ENCODE results near the gene TMEM141. TPM values are rescaled to one million over a fixed set of nuclear protein-coding genes. Genes with fewer than 3 reads are reported as not detected.
"Not testable (repeated sequence)": the region's sequence is repeated elsewhere in the genome, so short reads cannot be mapped to it uniquely, and the experiment has no call there.

The TMEM141 gene
- total RNA-seq, 4 donors from 2014 or later, result 179 to 392 (median 224) TPM

DNA sequence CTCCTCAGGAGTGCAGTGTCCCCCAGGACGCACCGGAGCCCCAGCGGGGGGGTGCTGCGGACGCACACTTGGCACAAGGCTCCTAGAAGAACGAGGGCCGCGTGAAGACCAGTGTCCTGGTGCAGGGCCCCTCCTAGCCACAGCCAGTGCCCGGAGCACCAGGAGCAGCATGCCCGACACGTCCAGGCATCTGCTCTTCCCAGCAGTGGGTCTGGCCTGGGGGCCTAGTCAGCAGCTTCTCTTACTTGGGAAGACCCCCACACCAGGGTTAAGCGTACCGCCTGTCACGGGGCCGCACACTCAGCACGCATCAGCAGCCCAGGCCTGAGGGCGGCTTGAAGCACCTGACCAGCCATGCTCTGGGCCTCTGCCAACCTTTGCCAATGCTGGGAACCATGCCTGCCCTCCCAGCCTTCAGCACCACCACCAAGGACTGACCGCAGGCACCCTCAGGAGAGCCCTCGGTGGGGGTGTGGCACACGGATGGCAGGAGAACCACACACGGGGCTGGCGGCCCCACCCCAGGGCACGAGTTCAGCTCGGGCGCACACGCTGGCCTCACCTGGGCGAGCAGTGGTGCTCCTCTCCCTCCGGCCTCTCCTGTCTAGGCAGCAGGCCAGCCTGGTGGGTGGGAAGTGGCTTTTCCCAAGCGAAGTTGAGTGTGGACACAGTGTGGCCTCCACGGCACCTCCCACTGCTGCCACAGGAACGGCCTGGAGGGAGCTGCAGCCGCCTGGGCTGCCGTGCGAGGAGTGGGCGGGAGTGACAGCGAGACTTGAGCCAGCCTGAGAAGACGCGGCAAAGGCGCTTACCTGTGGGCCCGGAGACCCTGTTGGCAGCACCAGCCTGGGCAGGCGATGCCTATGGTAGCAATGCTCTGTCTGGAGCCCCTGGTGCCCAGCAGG lies 39.1 kb downstream of the TMEM141 start:
- intact Hi-C loops (cut with DNase I; ENCODE audit: low total_unique reads), result no loop called here
- Histone ChIP-seq H3K27me3 (no peaks in the 10 kb centered on the region), H3K27ac (no peak overlapping the region), H3K4me1 (no peaks in the 10 kb centered on the region), H3K36me3 (peaks cover 0 to 27% (median 13%) of the 10 kb centered on the region in 4 donors), H3K9me3 (no peaks in the 10 kb centered on the region), H3K4me3 (no peak overlapping the region)
- TF ChIP-seq CTCF (IDR thresholded peaks at IDR 0.05), result no peak
- no peak for TF ChIP-seq POLR2AphosphoS5 (IDR thresholded peaks at IDR 0.05)
- no peak for TF ChIP-seq EP300 (IDR thresholded peaks at IDR 0.05; ENCODE audit: low read depth)
- no peak for TF ChIP-seq POLR2A (IDR thresholded peaks at IDR 0.05)
- in situ Hi-C loops (cut with MboI; ENCODE audit: low pct_ligation_motif_present in 1 of 4, low pct_unique_long_range_greater_than_20kb in 1 of 4, low sequenced_read_pairs in 3 of 4), result no loop called here
- WGBS, 2 donors (ENCODE audit: low coverage in 1 of 2), result 90% methylated on average over 37 of the region's 41 CpGs; no CpG with 5 or more reads in 1 of the 2 donors
- DNase-seq, result no peak

- DNase-seq, result no peak
- Histone ChIP-seq H3K36me3 (peaks cover 0 to 20% (median 9%) of the 10 kb centered on the region in 4 donors), H3K27ac (no peak overlapping the region), H3K9me3 (no peaks in the 10 kb centered on the region), H3K27me3 (no peaks in the 10 kb centered on the region), H3K4me3 (no peak overlapping the region), H3K4me1 (no peaks in the 10 kb centered on the region)
- in situ Hi-C loops (cut with MboI; ENCODE audit: low pct_ligation_motif_present in 1 of 4, low pct_unique_long_range_greater_than_20kb in 1 of 4, low sequenced_read_pairs in 3 of 4), result no loop called here
- TF ChIP-seq POLR2AphosphoS5 (IDR thresholded peaks at IDR 0.05), result no peak
- TF ChIP-seq EP300 (IDR thresholded peaks at IDR 0.05; ENCODE audit: low read depth), result no peak
- TF ChIP-seq CTCF (IDR thresholded peaks at IDR 0.05), result no peak
- no peak for TF ChIP-seq POLR2A (IDR thresholded peaks at IDR 0.05)
- 78 to 93% methylated on average over 3 to 30 of the region's 30 CpGs for WGBS, 2 donors (ENCODE audit: low coverage in 1 of 2)
- intact Hi-C loops (cut with DNase I; ENCODE audit: low total_unique reads), result no loop called here
Measured at GRCh38 chr9:136831002-136831719, 40.0 kb downstream of the TMEM141 start.

- TF ChIP-seq POLR2A (IDR thresholded peaks at IDR 0.05), result no peak
- no peak for TF ChIP-seq CTCF (IDR thresholded peaks at IDR 0.05)
- TF ChIP-seq EP300 (IDR thresholded peaks at IDR 0.05; ENCODE audit: low read depth), result no peak
- TF ChIP-seq POLR2AphosphoS5 (IDR thresholded peaks at IDR 0.05), result no peak
- Histone ChIP-seq H3K4me1 (no peaks in the 10 kb centered on the region), H3K27ac (no peak overlapping the region), H3K4me3 (no peak overlapping the region), H3K36me3 (peaks cover 0 to 16% (median 8%) of the 10 kb centered on the region in 4 donors), H3K9me3 (no peaks in the 10 kb centered on the region), H3K27me3 (no peaks in the 10 kb centered on the region)
- 95% methylated on average over 23 of the region's 23 CpGs; no CpG with 5 or more reads in 1 of the 2 donors for WGBS, 2 donors (ENCODE audit: low coverage in 1 of 2)
- intact Hi-C loops (cut with DNase I; ENCODE audit: low total_unique reads) (no loop called here), in situ Hi-C loops (cut with MboI; ENCODE audit: low pct_ligation_motif_present in 1 of 4, low pct_unique_long_range_greater_than_20kb in 1 of 4, low sequenced_read_pairs in 3 of 4) (no loop called here)
- DNase-seq, result no peak
Measured at GRCh38 chr9:136831720-136832104, 40.6 kb downstream of the TMEM141 start.

GRCh38 chr9:136832581-136832980 lies 41.4 kb downstream of the TMEM141 start:
- Histone ChIP-seq H3K36me3 (peaks cover 0 to 16% (median 8%) of the 10 kb centered on the region in 4 donors), H3K27ac (no peak overlapping the region), H3K9me3 (no peaks in the 10 kb centered on the region), H3K4me1 (no peaks in the 10 kb centered on the region), H3K27me3 (no peaks in the 10 kb centered on the region), H3K4me3 (no peak overlapping the region)
- DNase-seq, result no peak
- intact Hi-C loops (cut with DNase I; ENCODE audit: low total_unique reads) (no loop called here), in situ Hi-C loops (cut with MboI; ENCODE audit: low pct_ligation_motif_present in 1 of 4, low pct_unique_long_range_greater_than_20kb in 1 of 4, low sequenced_read_pairs in 3 of 4) (no loop called here)
- 89% methylated on average over 9 of the region's 9 CpGs; no CpG with 5 or more reads in 1 of the 2 donors for WGBS, 2 donors (ENCODE audit: low coverage in 1 of 2)
- no peak for TF ChIP-seq CTCF (IDR thresholded peaks at IDR 0.05)
- TF ChIP-seq POLR2A (IDR thresholded peaks at IDR 0.05), result no peak
- no peak for TF ChIP-seq POLR2AphosphoS5 (IDR thresholded peaks at IDR 0.05)
- no peak for TF ChIP-seq EP300 (IDR thresholded peaks at IDR 0.05; ENCODE audit: low read depth)

DNA sequence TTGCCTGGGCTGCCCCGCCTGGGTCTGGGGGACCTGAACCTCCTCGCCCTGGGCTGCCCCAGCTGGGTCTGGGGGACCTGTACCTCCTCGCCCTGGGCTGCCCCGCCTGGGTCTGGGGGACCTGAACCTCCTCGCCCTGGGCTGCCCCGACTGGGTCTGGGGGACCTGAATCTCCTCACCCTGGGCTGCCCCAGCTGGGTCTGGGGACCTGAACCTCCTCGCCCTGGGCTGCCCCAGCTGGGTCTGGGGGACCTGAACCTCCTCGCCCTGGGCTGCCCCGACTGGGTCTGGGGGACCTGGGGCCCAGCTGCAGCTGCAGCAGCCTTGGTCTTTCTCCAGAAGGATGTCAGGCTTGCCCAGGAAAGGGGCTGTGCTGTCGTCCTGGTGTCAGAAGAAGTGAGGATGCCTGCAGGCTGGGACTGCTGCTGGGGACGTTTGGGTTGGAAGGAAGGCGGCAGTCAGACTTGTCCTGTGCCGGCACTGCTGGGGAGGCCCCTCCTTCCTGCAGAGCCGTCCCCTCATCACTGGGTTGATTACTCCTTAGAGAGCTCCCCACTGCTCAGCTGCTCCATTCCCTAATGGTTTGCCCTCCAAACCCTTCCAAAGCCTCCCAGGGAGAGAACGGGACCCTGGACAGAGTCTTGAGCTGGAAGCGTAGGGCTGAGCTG lies 42.4 kb downstream of the TMEM141 start:
- H3K36me3 ChIP-seq, result peaks cover 0 to 16% (median 6%) of the 10 kb centered on the region in 4 donors
- 87% methylated on average over 16 of the region's 16 CpGs; no CpG with 5 or more reads in 1 of the 2 donors for WGBS, 2 donors (ENCODE audit: low coverage in 1 of 2)
- H3K27me3 ChIP-seq; intact Hi-C loops (cut with DNase I; ENCODE audit: low total_unique reads); H3K4me1 ChIP-seq; DNase-seq; H3K9me3 ChIP-seq; H3K27ac ChIP-seq; H3K4me3 ChIP-seq; in situ Hi-C loops (cut with MboI; ENCODE audit: low pct_ligation_motif_present in 1 of 4, low pct_unique_long_range_greater_than_20kb in 1 of 4, low sequenced_read_pairs in 3 of 4): not testable (repeated sequence)
